ENCODE data around the gene LCOR. TPM values are rescaled to one million over a fixed set of nuclear protein-coding genes. Genes with fewer than 3 reads are reported as not detected.

LCOR gene
- total and polyA plus RNA-seq, 4 donors: 2.5 to 31.2 (median 14.5) TPM

GRCh38 chr10:96891840-96892239 is 59.7 kb downstream of the LCOR start:
- DNase-seq (ENCODE audit: low spot score): no peak
- Histone ChIP-seq H3K4me3 (ENCODE audit: low read depth in 1 of 3, low read length in 3 of 3) (no peak overlapping the region), H3K9ac (ENCODE audit: low read depth in 1 of 2, low read length in 2 of 2) (no peak overlapping the region), H3K36me3 (ENCODE audit: control insufficient read depth in 4 of 4, insufficient read depth in 3 of 4, low read depth in 1 of 4, low read length in 3 of 4) (peaks cover 0 to 5% (median 0%) of the 10 kb centered on the region in 4 donors), H3K4me1 (ENCODE audit: control insufficient read depth in 4 of 4, insufficient read depth in 4 of 4, low read length in 3 of 4) (peaks cover 3 to 18% (median 14%) of the 10 kb centered on the region in 4 donors), H3K9me3 (ENCODE audit: control insufficient read depth in 4 of 4, low read length in 3 of 4) (no peaks in the 10 kb centered on the region), H3K27me3 (ENCODE audit: control insufficient read depth in 4 of 4, insufficient read depth in 4 of 4, low read length in 3 of 4) (no peaks in the 10 kb centered on the region), H3K27ac (ENCODE audit: low read depth in 1 of 2, low read length in 2 of 2) (no peak overlapping the region)
- TF ChIP-seq FOXA2 (IDR thresholded peaks at IDR 0.05) (no peak), TAF1 (conservative IDR thresholded peaks at IDR 0.05) (no peak), FOXA1 (IDR thresholded peaks at IDR 0.05) (no peak)
- TF ChIP-seq, protein P1, sequence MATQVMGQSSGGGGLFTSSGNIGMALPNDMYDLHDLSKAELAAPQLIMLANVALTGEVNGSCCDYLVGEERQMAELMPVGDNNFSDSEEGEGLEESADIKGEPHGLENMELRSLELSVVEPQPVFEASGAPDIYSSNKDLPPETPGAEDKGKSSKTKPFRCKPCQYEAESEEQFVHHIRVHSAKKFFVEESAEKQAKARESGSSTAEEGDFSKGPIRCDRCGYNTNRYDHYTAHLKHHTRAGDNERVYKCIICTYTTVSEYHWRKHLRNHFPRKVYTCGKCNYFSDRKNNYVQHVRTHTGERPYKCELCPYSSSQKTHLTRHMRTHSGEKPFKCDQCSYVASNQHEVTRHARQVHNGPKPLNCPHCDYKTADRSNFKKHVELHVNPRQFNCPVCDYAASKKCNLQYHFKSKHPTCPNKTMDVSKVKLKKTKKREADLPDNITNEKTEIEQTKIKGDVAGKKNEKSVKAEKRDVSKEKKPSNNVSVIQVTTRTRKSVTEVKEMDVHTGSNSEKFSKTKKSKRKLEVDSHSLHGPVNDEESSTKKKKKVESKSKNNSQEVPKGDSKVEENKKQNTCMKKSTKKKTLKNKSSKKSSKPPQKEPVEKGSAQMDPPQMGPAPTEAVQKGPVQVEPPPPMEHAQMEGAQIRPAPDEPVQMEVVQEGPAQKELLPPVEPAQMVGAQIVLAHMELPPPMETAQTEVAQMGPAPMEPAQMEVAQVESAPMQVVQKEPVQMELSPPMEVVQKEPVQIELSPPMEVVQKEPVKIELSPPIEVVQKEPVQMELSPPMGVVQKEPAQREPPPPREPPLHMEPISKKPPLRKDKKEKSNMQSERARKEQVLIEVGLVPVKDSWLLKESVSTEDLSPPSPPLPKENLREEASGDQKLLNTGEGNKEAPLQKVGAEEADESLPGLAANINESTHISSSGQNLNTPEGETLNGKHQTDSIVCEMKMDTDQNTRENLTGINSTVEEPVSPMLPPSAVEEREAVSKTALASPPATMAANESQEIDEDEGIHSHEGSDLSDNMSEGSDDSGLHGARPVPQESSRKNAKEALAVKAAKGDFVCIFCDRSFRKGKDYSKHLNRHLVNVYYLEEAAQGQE (IDR thresholded peaks at IDR 0.05): no peak
- WGBS: 91% methylated on average over 4 of the region's 4 CpGs

GRCh38 chr10:96895662-96896424 is 63.7 kb downstream of the LCOR start:
- Histone ChIP-seq H3K27me3 (ENCODE audit: control insufficient read depth in 4 of 4, insufficient read depth in 4 of 4, low read length in 3 of 4) (no peaks in the 10 kb centered on the region), H3K4me3 (ENCODE audit: low read depth in 1 of 3, low read length in 3 of 3) (no peak overlapping the region), H3K4me1 (ENCODE audit: control insufficient read depth in 4 of 4, insufficient read depth in 4 of 4, low read length in 3 of 4) (peaks cover 2 to 15% (median 4%) of the 10 kb centered on the region in 4 donors), H3K27ac (ENCODE audit: low read depth in 1 of 2, low read length in 2 of 2) (no peak overlapping the region), H3K9me3 (ENCODE audit: control insufficient read depth in 4 of 4, low read length in 3 of 4) (no peaks in the 10 kb centered on the region), H3K36me3 (ENCODE audit: control insufficient read depth in 4 of 4, insufficient read depth in 3 of 4, low read depth in 1 of 4, low read length in 3 of 4) (peaks cover 0 to 3% (median 0%) of the 10 kb centered on the region in 4 donors), H3K9ac (ENCODE audit: low read depth in 1 of 2, low read length in 2 of 2) (no peak overlapping the region)
- DNase-seq (ENCODE audit: low spot score): no peak
- no peak for TF ChIP-seq YY1 (IDR thresholded peaks at IDR 0.05)
- TF ChIP-seq HNF4A (conservative IDR thresholded peaks at IDR 0.05): no peak
- TF ChIP-seq, protein P1 (IDR thresholded peaks at IDR 0.05): no peak
- TF ChIP-seq NR2F2 (IDR thresholded peaks at IDR 0.05): no peak
- no peak for TF ChIP-seq JUND (IDR thresholded peaks at IDR 0.05)
- TF ChIP-seq CTCF (IDR thresholded peaks at IDR 0.05; ENCODE audit: low read depth, low read length, missing input control): no peak
- no peak for TF ChIP-seq EGR1 (IDR thresholded peaks at IDR 0.05; ENCODE audit: low read depth in 2 of 2)
- no peak for TF ChIP-seq SP1 (IDR thresholded peaks at IDR 0.05)
- TF ChIP-seq, protein P2, sequence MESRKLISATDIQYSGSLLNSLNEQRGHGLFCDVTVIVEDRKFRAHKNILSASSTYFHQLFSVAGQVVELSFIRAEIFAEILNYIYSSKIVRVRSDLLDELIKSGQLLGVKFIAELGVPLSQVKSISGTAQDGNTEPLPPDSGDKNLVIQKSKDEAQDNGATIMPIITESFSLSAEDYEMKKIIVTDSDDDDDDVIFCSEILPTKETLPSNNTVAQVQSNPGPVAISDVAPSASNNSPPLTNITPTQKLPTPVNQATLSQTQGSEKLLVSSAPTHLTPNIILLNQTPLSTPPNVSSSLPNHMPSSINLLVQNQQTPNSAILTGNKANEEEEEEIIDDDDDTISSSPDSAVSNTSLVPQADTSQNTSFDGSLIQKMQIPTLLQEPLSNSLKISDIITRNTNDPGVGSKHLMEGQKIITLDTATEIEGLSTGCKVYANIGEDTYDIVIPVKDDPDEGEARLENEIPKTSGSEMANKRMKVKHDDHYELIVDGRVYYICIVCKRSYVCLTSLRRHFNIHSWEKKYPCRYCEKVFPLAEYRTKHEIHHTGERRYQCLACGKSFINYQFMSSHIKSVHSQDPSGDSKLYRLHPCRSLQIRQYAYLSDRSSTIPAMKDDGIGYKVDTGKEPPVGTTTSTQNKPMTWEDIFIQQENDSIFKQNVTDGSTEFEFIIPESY (IDR thresholded peaks at IDR 0.05): no peak
- TF ChIP-seq ATF3 (IDR thresholded peaks at IDR 0.05): no peak
- TF ChIP-seq HNF4G (IDR thresholded peaks at IDR 0.05): no peak
- WGBS: 97% methylated on average over 6 of the region's 6 CpGs
